Heart right ventricle (tissue), 16 donors: Measurements from ENCODE around the gene LRCH2. TPM values are rescaled to one million over a fixed set of nuclear protein-coding genes. Genes with fewer than 3 reads are reported as not detected.

Source experiments
- ATAC-seq, 8 donors: fragments of 200-7000 bp; cut with Tn5 transposase; one replicate each; pipeline ENCODE4 v1.9.1; 2020; ENCODE audit warnings: mild to moderate bottlenecking in 8 of 8, moderate library complexity in 8 of 8, moderate number of reproducible peaks in 1 of 8
- DNase-seq, 2 donors: peaks; one replicate each; pipeline ENCODE4 v3.0.0-alpha.2; 2020
- H3K27ac ChIP-seq, 10 donors: fragments of 200-600 bp; sonication (generic) in 2 of 10; one replicate each; pipeline versions ENCODE4 v1.5.0 to v1.8.0; 2020 to 2022; ENCODE audit warnings: mild to moderate bottlenecking in 3 of 10
- H3K27me3 ChIP-seq, 7 donors: fragments of 200-600 bp; one replicate each; pipeline ENCODE4 v1.8.0; 2021 to 2022; ENCODE audit warnings: mild to moderate bottlenecking in 2 of 7
- H3K36me3 ChIP-seq, 9 donors: fragments of 200-600 bp; sonication (generic) in 1 of 9; one replicate each; pipeline versions ENCODE4 v1.5.0 to v1.8.0; 2020 to 2022; ENCODE audit warnings: mild to moderate bottlenecking in 2 of 9
- H3K4me1 ChIP-seq, 9 donors: fragments of 200-600 bp; sonication (generic) in 1 of 9; one replicate each; pipeline versions ENCODE4 v1.5.0 to v1.8.0; 2020 to 2022; ENCODE audit warnings: mild to moderate bottlenecking in 4 of 9
- H3K4me3 ChIP-seq, 10 donors: fragments of 200-600 bp; sonication (generic) in 2 of 10; one replicate each; pipeline versions ENCODE4 v1.5.0 to v1.8.0; 2020 to 2022; ENCODE audit warnings: mild to moderate bottlenecking in 7 of 10, moderate library complexity in 2 of 10
- H3K9me3 ChIP-seq, 11 donors: fragments of 200-600 bp in 10 of 11; sonication (generic) in 2 of 11; one replicate each; pipeline versions ENCODE4 v1.5.0 to v1.8.0; 2013 to 2022; ENCODE audit warnings: mild to moderate bottlenecking in 2 of 11, control low read depth in 1 of 11, moderate library complexity in 1 of 11
- WGBS, 2 donors: extraction: QIAGEN DNeasy Blood & Tissue Kit; methylation state at CpG; one replicate each; pipeline ENCODE4 v1.1.7; 2013; ENCODE audit warnings: inconsistent platforms in 1 of 2; 5-methylcytosine and 5-hydroxymethylcytosine counted together
- intact Hi-C, 10 donors: fragments of 100-400 bp; cut with DNase I; formaldehyde crosslinking; loops; one replicate each; pipeline versions ENCODE4 v1.11.1 to v1.14.2; 2022
- polyA plus RNA-seq, 2 donors: library from polyadenylated mRNA; stranded (reverse); fragments of 200-250 nt; gene quantifications; one replicate each; pipeline ENCODE4 v1.2.3, GENCODE V29; 2013
- total RNA-seq, 10 donors: library from RNA; stranded (reverse); fragmentation: NEBNext Ultra II Directional in 3 of 10; extraction: Animal tissue kit (Norgen Biotek cat#: 25700) in 3 of 10; gene quantifications; one replicate each; pipeline versions ENCODE4 v1.2.1 to v1.2.4, GENCODE V29; 2021 to 2023
- TF ChIP-seq, protein P1 (sequence below), 9 donors: fragments of 200-600 bp; sonication (generic) in 2 of 9; IDR thresholded peaks; one replicate each; pipeline versions ENCODE4 v1.5.0 to v1.8.0; 2021 to 2022; ENCODE audit warnings: antibody characterized with exemption in 9 of 9, mild to moderate bottlenecking in 5 of 9, moderate library complexity in 1 of 9
- donor health status: Arrhythmogenic right ventricular cardiomyopathy.
- donor health status: ischemic (EF 13 %, LVEDD 7.1; RV severe dilation, severe dysfunction).
- donor health status: healthy with polysubstance abuse.
- donor health status: DM: no; HTN: yes; CAD: no.
- donor health status: DM: no; HTN: no; CAD: no.
- donor health status: ischemic (EF 25% LVEDD 6.9; RV normal size, moderate dysfunction).
- donor health status: ischemic (EF 25% LVEDD 5.7; RV mildly dilated, moderate dysfunction).
- donor health status: healthy.
- donor health status: DM: yes; HTN: yes; CAD: no.
- donor health status: Ischemic cardiomyopathy.
- donor health status: ischemic (EF 35%, LVEDD 5.7; RV mildly dilated, moderate dysfunction).
- donor health status: nonischemic (EF 11% LVEDD 7.7; RV severe dilation, severe dysfunction).
- donor health status: DM: yes; HTN: yes; CAD: no.
- donor health status: PGD.
- donor health status: ischemic (EF 29% LVEDD 5.4; RV normal size, mild dysfunction).
- donor health status: nonischemic (EF 23%, LVEDD 6.1; RV moderate dilation, normal function).

Gene LRCH2
- total and polyA plus RNA-seq, 12 donors, result 0.46 to 1.9 (median 1.3) TPM

DNA sequence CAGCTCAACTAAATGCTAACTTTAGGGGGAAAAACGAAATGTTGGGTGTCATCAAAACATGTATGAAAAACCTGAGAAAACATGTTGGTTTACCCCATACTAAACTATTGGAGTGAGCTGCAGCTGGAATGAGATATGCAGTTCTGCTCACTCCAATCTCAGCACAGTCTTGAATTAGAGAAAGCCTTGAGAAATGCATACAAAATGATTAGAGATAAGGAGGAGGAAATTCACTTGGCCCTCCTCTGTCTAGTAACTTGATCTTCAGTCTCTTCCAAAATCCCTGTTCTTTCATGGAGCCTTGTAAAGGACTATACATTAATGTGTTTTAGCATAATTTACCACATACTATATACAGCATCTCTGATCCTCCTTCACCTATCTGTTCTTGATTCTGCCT lies 3.2 kb upstream of the LRCH2 start:
- WGBS, 2 donors, result 63 to 90% methylated on average over 1 of the region's 1 CpG
- TF ChIP-seq, protein P1, sequence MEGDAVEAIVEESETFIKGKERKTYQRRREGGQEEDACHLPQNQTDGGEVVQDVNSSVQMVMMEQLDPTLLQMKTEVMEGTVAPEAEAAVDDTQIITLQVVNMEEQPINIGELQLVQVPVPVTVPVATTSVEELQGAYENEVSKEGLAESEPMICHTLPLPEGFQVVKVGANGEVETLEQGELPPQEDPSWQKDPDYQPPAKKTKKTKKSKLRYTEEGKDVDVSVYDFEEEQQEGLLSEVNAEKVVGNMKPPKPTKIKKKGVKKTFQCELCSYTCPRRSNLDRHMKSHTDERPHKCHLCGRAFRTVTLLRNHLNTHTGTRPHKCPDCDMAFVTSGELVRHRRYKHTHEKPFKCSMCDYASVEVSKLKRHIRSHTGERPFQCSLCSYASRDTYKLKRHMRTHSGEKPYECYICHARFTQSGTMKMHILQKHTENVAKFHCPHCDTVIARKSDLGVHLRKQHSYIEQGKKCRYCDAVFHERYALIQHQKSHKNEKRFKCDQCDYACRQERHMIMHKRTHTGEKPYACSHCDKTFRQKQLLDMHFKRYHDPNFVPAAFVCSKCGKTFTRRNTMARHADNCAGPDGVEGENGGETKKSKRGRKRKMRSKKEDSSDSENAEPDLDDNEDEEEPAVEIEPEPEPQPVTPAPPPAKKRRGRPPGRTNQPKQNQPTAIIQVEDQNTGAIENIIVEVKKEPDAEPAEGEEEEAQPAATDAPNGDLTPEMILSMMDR (IDR thresholded peaks at IDR 0.05), result no peak
- no peak for ATAC-seq

DNA sequence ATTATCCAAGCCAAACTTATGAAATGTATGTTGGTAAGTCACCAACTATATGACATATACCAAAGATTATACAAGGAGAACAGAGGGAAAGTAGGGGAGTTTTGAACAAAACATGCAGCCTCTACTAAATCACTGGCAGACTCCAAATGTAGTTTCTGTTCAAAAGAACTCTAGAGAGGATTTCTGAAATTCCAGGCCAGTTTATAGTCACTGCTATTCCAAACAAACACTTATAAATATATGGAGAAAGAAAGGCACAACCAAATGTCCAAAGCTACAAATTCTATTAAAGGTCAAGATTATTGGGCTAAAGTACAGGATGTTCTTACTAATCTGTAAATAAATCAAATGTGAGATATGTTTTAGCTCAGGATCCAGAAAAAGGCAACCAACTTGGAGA lies 2.7 kb upstream of the LRCH2 start:
- H3K9me3 ChIP-seq, result no peaks in the 10 kb centered on the region
- peaks cover 0 to 64% (median 0%) of the 10 kb centered on the region in 7 donors for H3K27me3 ChIP-seq
- H3K36me3 ChIP-seq, result no peaks in the 10 kb centered on the region
- intact Hi-C loops, result no loop called here
- peaks cover 0 to 3% (median 0%) of the 10 kb centered on the region in 9 donors for H3K4me1 ChIP-seq
- H3K27ac ChIP-seq, result no peak overlapping the region
- DNase-seq (no peak), ATAC-seq (no peak)
- H3K4me3 ChIP-seq, result no peak overlapping the region
- TF ChIP-seq, protein P1 (IDR thresholded peaks at IDR 0.05), result no peak

More for the DNA sequence above, 3.2 kb upstream of the LRCH2 start:
- no peaks in the 10 kb centered on the region for H3K36me3 ChIP-seq
- no peaks in the 10 kb centered on the region for H3K9me3 ChIP-seq
- no peaks in the 10 kb centered on the region for H3K4me1 ChIP-seq
- H3K27ac ChIP-seq, result no peak overlapping the region
- peaks cover 0 to 59% (median 0%) of the 10 kb centered on the region in 7 donors for H3K27me3 ChIP-seq
- H3K4me3 ChIP-seq, result no peak overlapping the region
- DNase-seq, result no peak
- intact Hi-C loops, result no loop called here

DNA sequence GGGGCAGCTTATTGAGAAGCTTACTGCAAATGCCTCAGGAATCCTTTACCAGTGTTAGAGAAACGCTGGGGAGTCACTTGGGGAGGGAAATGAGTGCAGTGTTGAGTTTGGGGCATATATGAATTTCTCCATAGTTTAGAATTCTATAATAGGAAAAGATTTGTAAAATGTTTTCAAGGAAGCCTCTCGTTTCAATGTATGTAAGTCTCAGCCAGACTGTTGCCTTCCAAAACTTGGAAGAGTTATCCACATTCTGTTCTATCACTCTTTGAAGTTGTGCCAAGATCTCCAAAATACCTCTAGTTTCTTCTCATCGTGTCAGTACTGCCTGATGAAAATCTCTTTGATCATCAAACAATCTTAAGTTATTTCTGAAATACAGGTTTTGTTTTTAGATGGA lies 565 bp upstream of the LRCH2 start:
- TF ChIP-seq, protein P1 (IDR thresholded peaks at IDR 0.05), result no peak
- Histone ChIP-seq H3K4me1 (peaks cover 0 to 6% (median 0%) of the 10 kb centered on the region in 9 donors), H3K27me3 (peaks cover 0 to 80% (median 0%) of the 10 kb centered on the region in 7 donors), H3K4me3 (peak overlapping the region in 9 of 10 donors; percentile 41 to 65 (median 61)), H3K9me3 (no peaks in the 10 kb centered on the region), H3K27ac (peak overlapping the region in 1 of 10 donors; percentile 64), H3K36me3 (no peaks in the 10 kb centered on the region)
- intact Hi-C loops, result no loop called here
- ATAC-seq, result no peak
- no peak for DNase-seq
- WGBS, 2 donors, result 16% methylated on average over 3 of the region's 3 CpGs

DNA sequence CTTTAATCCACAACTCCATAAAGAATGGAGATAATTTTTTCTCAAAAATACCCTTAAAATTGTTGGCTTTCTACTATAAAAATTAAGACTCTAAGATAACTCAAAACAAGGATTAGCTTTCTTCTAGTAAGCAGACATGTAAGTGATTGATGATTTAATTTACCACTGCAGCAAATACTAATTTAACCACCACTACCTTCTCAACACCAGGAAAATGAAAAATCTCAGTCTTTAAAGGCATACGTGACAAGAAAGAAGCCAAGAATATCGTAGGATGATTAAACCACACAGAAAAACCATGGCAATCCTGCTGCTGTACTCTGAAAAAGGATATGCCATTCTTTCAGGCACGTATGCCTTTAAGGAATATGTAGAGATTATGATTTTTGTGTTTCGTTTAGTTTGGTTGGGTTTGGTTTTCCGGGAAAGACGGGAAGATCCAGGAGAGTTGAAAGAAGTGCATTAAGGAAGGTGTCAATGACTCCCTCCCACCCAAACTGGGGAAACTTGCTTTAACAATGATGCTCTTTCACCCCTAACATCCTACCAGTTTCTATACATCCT lies 881 bp downstream of the LRCH2 start:
- H3K9me3 ChIP-seq, result no peaks in the 10 kb centered on the region
- H3K4me1 ChIP-seq, result peaks cover 0 to 6% (median 0%) of the 10 kb centered on the region in 9 donors
- no peak for DNase-seq
- intact Hi-C loops, result no loop called here
- WGBS, 2 donors, result 5 to 8% methylated on average over 6 of the region's 6 CpGs
- H3K27ac ChIP-seq, result peak overlapping the region in 7 of 10 donors; percentile 19 to 64 (median 53)
- H3K27me3 ChIP-seq, result peaks cover 0 to 86% (median 0%) of the 10 kb centered on the region in 7 donors
- TF ChIP-seq, protein P1 (IDR thresholded peaks at IDR 0.05), result no peak
- ATAC-seq, result no peak
- no peaks in the 10 kb centered on the region for H3K36me3 ChIP-seq
- peak overlapping the region; percentile 41 to 65 (median 58) for H3K4me3 ChIP-seq
